GM18858 (cell line): ENCODE data around the gene OTC.
A peak's percentile ranks its signal among the peaks of the same experiment; 100 is the strongest.

Source experiments
- ATAC-seq: cut with Tn5 transposase; IDR thresholded peaks from one replicate; pipeline ENCODE4 v1.9.1; 2021; ENCODE audit not compliant: unreplicated experiment

OTC gene

GRCh38 chrX:38356401-38356800 is 4.0 kb downstream of the OTC start:
- no peak for ATAC-seq

GRCh38 chrX:38357747-38358673 is 5.6 kb downstream of the OTC start:
- no peak for ATAC-seq

- no peak for ATAC-seq
These were observed 10.6 kb downstream of the OTC start for GRCh38 chrX:38363046-38363445.

GRCh38 chrX:38365954-38366353 is 13.6 kb downstream of the OTC start:
- ATAC-seq: no peak

GRCh38 chrX:38368774-38369173 is 16.4 kb downstream of the OTC start:
- no peak for ATAC-seq

GRCh38 chrX:38371641-38372040 is 19.2 kb downstream of the OTC start:
- no peak for ATAC-seq

GRCh38 chrX:38374431-38374830 is 22.0 kb downstream of the OTC start:
- ATAC-seq: no peak

- ATAC-seq: peak; percentile 57
These were observed 23.5 kb downstream of the OTC start for GRCh38 chrX:38375891-38376290.

GRCh38 chrX:38376747-38377146 is 24.3 kb downstream of the OTC start:
- ATAC-seq: no peak

- no peak for ATAC-seq
These were observed 26.7 kb downstream of the OTC start for GRCh38 chrX:38379088-38379487.

GRCh38 chrX:38382663-38383062 is 30.3 kb downstream of the OTC start:
- no peak for ATAC-seq

- no peak for ATAC-seq
These were observed 48.0 kb downstream of the OTC start for GRCh38 chrX:38400389-38400910.

- ATAC-seq: no peak
These were observed 49.7 kb downstream of the OTC start for GRCh38 chrX:38402118-38402517.

GRCh38 chrX:38403834-38404233 is 51.4 kb downstream of the OTC start:
- ATAC-seq: no peak

GRCh38 chrX:38407126-38407525 is 54.7 kb downstream of the OTC start:
- no peak for ATAC-seq

- ATAC-seq: no peak
These were observed 56.9 kb downstream of the OTC start for GRCh38 chrX:38409289-38409688.

- ATAC-seq: no peak
These were observed 74.4 kb downstream of the OTC start for GRCh38 chrX:38426785-38427184.

- no peak for ATAC-seq
These were observed 79.1 kb downstream of the OTC start for GRCh38 chrX:38431525-38431924.

GRCh38 chrX:38435130-38435529 is 82.7 kb downstream of the OTC start:
- no peak for ATAC-seq

GRCh38 chrX:38437093-38437492 is 84.7 kb downstream of the OTC start:
- no peak for ATAC-seq

GRCh38 chrX:38438321-38438720 is 85.9 kb downstream of the OTC start:
- ATAC-seq: no peak

GRCh38 chrX:38452603-38453002 is 100.2 kb downstream of the OTC start:
- ATAC-seq: no peak

- no peak for ATAC-seq
These were observed 105.7 kb downstream of the OTC start for GRCh38 chrX:38458071-38458470.
